ENCODE measurements around the gene TUBB6.

TUBB6 gene

DNA sequence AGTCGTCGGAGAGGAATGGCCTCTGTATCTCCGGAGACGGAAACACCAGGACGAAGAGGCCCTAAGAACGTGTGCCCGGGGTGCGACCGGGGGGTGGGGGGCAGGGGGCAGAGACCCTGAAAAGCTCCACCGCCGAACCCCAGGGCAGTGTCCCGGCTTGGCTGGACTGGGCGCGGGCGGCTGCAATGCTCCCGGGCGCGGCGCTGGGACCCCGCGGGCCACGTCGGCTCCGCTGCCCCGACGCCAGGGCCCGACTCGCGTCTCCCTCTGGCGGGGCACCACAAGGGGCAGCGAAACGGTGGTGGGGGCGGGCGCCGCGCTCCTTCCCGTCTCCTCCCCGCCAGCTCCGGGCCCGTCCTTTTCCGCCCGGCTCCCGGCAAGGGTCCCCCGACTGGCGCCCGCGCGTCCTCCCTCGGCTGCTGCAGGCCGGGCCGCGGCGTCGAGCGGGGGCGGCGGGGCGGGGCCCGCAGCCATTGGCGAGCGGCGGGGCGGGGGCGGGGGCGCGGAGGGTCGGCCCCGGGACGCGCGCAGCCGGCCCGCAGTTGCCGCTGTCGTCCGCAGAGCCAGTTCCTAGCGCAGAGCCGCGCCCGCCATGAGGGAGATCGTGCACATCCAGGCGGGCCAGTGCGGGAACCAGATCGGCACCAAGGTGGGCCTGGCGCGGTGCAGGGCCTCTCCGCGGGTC, at the start of gene TUBB6:
Gene TUBB6, plus strand, starts transcription at position 541 of the 685 bp plus-strand sequence. Its CDS starts 52 bp downstream, at position 593.
- DNase-seq: no peak

DNA sequence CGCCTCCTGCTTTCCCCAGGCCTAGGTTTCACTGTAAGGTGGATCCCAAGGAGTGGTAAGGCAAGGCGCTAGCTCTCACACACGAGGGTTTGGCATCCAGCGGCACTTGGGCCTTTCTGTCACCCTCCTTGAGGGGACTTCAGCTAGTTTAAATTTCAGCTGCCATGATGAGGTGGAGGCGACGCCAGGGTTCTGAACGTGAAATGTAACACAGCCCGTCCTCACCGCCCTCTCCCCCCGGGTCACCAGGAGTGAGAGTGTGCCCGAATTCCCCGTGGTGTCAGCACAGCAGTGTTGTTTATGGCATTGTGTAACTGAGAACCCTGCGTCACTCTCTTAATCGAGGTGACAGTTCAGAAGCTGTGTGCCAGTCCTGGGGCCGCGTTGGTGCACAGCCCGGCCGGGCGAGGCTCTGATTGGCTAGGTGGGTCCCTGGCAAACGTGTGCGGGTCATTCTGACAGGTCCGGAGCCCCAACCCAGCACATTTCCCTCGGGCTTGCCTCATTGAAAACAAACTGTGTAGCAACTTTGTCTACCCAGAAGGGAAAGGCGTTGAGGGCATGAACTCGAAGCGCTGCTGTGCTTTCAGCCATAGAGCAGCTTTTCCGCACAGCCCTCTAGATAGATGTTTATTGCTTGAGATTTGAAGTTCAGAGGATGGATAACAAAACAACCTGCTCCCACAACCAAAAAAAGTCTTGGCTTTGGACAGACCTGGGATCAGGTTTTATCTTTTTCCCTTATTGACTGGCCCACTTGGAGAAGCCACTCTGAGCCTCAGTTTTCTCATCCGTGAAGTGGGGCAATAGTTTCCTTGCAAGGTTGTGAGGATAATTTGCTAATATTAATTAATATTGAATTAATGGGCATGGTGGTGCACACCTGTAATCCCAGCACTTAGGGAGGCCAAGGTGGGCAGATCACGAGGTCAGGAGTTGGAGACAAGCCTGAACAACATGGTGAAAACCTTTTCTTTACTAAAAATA, 49.0 kb upstream of the TUBB6 start:
- DNase-seq: no peak

DNA sequence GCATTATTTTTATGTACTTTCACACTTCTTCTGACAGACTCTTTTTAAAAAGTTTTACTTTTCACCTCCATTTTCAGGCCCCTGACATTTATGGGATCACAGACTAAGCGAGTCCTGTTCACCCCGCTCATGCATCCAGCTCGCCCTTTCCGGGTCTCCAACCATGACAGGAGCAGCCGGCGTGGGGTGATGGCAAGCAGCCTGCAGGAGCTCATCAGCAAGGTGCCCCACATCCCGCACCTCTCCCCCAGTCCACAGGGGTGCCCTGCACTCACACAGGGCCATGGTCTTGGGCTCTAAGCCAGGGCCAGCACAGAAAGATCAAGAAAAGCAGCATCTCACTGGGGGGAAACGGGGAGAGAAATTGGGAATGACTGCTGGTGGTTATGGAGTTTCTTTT, 45.3 kb upstream of the TUBB6 start:
- DNase-seq: no peak

DNA sequence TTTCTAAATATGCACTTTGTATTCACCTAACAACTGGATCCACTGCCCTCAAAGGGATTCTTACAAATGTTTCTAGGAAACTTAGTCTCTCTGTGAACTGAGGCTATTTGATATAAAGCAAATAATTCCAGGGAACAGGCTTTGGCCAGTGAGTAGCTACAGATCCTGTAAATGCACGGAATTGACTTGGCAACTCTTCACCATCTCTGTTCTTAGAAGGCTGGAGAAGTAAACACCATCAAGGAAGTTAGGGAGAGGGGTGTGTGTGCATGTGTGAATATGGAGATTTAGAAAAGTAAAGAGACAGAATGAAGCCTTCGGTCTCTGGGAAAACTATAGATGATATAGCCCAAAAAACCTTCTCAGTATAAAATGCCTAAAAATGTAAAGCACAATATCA, 43.2 kb upstream of the TUBB6 start:
- no peak for DNase-seq

DNA sequence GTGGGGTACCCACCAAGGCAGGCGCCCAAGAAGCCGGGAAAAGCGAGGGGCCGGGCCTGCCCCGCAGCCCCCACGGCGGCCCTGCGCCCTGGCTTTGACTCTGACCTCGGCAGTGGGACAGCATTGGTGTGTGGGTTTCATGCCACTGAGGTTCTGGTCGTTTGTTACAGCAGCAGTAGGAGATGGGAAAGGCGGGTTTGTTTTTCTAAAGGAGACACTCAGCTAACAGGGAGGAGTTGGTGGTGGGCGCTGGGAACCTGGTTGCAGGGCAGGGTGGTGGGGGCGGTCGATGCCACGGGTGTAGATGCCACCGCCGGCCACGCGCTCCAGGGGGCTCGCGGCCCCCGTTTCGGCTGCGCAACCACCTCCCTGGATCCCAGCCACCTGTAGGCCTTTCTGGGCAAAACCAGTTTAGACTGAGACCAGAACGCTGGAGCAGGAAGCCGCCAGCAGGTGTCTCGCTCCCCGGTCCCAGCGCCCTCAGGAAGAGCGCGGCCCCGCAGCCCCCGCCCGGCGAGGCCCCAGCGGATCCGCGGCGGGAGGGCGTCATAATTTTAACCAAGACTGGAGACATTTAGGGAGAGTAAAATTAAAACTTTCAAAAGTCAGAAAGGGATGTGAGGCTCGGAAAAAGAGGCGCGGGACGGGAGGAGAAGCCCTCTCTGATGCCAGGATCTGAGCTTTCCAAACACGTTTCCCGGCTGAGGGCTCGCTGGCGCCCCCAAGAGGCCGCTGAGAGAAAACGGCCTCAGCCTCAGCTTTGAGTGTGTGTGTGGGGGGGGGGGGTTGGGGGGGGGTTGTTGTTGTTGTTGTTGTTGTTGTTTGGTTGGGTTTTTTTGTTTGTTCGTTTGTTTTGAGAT, 36.4 kb upstream of the TUBB6 start:
- DNase-seq: peak; percentile 81

DNA sequence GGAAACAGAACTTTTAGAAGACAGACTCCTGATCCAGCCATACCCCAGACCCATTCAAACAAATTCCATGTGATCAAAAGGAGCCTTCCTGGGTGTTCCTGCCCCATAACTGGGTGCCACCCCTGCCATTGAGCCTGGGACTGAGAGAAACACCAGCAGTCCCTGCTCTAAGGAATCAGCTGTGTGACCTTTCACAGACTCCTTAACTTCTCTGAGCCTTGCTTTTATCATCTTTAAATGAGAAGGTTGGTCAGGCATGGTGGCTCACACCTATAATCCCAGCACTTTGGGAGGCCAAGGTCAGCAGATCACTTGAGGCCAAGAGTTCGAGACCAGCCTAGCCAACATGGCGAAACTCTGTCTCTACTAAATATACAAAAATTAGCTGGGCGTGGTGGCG, 33.2 kb upstream of the TUBB6 start:
- no peak for DNase-seq

DNA sequence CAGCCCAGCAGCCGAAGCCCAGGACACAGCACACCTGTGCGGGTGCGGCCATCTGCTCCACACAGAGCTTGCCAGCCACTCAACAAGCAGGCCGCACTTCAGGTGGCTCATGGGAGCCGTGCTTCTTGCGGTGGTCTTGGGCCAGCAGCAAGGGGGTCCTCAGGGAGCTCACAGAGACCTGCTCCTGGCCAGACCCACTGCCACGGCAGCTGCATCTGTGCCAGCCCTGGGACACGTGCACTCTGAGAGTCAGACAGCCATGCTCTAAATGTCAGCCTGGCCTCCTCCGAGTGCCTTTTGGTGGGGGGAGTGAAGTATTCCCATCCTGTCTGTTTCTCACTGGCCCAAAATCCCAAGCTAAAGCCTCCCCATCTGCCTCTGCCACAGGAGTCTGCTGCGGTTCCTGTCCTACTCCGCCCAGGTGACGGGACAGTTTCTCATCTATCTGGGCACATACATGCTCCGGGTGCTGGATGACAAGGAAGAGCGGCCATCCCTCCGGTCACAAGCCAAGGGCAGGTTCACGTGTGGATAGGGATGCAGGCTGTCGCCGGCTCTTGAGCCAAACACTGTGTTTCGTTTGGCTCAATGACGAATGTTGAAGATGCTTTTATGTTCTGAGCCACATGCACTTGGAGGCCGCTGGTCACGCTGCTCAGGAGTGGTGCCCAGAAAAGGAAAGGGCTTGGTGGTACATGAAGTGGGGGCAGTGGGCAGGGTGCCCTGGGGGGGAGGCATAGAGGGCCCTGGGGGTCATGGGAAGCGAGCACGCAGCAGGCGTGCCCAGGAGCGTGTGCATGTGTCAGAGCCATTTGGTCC, 31.1 kb upstream of the TUBB6 start:
- no peak for DNase-seq

DNA sequence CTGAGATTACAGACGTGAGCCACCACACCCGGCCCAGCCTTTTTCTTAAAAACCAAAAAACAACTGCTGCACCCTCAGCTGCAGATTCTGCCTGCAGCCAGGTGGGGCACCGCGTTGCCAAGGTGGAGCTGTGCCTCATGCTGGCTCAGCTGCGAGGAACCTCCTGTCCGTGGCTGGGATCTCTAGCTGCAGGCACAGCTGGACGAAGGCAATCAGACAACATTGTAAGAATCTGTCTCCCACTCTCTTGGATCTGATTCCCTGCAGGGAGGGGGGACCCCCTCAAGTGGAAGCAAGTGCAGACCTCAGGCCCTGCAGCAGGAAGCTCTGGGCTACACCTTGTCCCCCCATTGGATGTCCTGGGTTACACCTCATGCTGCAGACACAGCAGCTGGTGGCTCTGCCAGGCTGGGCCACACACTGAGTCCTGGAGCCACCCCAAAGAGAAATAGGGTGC, 29.8 kb upstream of the TUBB6 start:
- peak; percentile 86 for DNase-seq

DNA sequence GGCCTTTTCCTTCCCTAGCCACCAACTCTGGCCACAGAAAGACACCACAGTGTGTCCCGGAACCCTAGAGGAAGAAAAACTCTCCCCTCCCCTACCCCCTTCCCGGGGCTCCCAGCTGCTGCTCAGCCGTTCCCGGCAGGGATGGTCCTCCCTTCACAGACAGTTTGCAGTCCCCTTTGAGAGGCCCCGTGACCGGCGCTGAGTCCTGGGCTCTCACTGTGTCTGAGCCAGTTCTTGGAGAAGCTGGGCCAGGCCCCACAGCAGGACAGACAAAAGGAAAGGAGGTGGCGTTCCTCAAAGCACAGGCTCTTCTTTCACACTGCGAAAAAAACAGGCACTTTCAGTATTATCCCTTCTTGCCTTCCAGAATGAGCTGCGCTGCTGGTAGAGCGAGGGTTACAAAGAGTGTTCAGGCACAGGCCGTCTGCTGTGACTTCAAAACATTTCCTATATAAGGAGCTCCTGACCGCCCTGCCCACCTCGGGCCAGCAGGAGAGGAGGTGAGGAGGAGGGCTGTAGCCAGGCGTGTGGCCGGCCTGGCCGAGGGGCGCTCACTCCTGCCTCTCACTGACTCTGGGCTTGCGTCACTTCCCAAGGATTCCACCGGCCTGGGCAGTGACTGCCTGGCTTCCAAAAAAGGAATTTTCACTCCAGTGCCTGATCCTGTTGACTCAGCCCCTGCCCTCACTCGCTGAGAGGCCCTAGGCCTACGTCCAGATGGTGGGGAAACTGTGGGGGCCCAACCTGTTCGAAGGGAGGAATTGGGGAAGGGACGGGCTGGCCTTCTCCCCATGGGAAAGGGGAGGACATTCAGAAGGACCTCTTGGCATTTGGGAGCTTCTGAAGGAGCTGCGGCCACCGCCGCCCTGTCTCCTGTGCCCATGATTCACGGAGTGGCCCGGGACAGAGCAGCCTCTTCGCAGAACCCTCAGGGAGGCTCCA, 29.0 kb upstream of the TUBB6 start:
- no peak for DNase-seq

DNA sequence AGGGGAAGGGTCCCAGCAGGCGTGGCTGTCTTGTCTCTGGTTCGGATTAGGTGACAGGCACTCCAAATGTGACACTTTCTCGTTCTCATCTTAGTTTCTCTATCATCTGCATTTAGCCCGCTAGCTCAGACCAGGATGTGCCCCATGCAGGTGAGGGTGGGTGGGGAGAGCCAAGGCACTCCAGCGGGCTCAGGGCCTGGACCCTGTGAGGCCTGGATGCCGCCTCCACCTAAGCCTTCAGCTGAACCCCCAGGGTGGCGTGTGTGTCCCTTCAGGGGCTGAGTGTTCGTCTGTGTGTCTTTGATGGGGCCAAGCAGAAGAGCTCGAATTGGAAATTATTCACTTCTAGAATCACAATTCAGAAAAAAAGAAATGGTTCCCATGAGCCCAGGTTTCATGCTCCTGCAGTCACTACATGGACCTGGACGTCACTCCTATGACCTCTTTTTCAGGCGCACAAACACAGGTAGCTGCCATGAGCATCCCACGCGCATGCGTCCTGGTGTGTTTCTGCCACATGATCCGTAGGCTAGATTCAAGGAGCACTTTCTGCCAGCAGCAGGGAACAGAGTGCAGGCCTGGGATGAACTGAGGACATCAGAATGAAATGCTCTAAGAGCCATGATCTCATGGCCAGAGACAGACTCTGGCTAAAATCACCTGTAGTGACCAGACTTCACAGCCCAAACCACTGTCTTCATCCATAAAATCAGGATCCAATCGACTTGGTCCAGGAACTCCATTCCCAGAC, 28.1 kb upstream of the TUBB6 start:
- DNase-seq: no peak

DNA sequence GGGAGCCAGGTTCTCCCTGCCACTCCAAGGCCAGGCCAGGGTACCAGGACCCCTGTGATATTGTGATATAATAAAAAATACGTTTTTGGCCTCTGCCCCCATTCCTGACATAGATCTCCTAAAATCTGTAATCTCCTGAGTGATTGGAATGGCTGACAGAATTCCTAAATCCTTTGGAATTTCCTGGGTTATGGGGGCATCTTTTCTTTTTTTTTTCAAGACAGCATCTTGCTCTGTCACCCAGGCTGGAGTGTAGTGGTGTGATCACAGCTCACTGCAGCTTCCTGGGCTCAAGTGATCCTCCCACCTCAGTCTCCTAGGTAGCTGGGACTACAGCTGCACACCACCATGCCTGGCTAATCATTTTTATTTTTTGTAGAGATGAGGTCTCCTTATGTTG, 26.2 kb upstream of the TUBB6 start:
- no peak for DNase-seq

DNA sequence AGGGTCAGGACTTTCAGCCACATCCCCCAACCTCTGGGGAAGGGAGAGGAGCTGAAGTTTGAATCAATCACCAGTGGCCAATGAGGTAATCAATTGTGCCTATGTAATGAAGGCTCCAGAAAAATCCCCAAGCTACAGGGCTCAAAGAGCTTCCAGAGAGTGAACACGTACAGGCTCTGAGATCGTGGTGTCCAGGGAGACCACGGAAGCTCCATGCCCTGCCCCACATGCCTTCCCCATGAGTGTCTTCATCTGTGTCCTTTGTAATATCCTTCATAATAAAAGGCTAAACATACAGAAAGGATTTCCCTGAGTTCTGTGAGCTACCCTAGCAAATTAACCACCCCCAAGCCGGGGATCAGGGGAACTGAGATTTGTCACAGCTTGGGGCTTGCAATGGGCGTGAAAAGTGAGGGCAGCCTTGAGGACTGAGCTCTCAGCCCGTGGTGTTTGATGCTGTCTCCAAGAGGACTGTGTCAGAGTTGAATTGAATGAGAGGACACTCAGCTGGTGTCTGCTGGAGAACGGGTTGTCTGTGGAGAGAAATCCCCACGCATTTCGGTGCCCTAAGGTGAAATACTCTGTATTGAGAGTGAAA, 25.5 kb upstream of the TUBB6 start:
- no peak for DNase-seq

DNA sequence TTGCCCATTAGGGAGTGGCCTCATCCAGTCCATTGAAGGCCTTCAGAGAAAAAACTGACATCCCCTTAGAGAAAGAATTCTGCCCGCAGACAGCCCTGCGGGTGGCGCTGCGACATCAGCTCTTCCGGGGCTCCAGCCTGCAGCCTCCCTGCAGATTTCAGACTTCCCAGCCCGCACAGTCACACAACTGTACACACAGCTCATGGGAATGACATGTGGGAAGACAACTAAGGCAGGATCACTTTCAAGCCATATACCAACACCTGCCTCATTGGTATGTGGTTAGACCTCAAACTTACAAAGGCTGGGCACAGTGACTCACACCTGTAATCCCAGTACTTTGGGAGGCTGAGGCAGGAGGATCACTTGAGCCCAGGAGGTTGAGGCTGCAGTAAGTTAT, 24.8 kb upstream of the TUBB6 start:
- no peak for DNase-seq

DNA sequence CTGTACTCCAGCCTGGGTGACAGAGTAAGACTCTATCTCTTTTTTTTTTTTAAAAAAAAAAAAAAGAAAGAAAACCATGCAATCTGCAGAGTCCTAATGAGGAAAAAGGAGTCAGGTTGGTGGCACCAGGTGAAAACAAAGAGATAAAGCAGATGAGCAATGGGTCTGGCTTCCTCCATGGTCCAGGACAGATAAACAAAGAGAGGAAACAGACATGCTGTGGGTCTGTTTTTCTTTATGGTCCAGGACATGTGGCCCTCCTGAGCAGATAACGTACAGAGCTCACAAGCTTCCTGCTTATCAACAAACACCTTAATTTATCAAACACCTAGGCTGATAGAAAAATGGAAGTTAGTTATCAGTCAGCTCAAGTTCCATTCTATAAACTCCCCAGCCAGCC, 24.4 kb upstream of the TUBB6 start:
- no peak for DNase-seq

DNA sequence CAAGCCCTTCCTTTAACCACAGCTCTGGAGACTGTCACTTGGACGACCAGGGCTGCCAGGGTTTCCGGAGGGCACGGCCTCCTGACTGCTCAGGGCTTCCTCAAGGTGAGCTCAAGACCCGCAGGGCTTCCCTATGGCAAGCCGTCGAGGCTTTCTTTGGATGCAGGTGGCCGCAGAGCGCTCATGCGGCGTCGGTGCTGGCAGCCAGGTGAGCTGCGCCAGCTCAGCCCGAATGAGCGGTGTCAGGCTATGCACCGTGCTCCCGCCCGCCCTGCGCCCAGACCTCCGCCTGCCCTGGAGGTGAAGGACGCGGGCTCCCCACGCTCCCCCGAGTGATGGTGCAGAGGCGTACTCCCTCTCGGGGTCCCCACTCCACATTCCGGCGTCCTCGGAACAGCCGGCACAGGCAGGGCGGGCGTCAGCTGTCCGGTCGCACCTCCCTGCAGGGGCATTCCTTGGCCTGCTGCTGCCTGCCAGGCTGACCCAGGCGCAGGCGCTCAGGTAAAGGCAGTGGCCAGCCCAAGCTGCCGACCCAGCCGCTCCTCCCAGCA, 20.8 kb upstream of the TUBB6 start:
- peak; percentile 37 for DNase-seq

DNA sequence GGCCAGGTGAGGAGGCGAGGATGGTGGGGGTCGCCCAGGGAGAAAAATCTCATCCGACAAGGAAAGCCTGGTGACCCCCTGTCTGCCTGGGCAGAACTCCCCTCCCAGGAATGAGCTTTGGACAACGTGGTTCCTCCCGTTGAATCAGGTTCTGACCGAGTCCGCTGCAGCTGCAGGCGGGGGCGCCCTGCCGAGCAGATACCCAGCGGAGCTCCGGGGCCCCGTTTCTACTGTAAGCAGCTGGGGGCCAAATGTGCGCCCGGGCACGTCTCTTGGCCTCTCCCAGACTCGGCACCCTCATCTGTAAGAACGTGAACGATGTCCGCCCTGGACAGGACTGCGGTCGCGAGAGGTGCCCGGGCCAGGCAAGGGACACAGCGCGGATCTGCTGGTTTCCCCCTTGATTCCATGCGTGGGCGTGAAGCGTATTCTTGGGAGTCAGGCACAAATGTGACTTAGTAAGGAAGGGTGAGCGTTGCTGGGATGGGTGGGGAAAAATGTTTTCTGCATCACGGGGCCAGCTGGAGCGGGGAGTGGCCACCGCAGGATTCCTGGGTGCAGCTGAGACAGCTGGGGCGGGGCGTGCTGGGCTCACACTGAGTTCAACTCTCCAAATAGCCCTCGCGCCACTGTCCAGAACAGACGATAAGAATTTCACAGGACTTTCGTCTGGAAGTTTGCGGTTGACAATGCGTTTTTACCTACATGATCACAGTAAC, 20.2 kb upstream of the TUBB6 start:
- DNase-seq: no peak

DNA sequence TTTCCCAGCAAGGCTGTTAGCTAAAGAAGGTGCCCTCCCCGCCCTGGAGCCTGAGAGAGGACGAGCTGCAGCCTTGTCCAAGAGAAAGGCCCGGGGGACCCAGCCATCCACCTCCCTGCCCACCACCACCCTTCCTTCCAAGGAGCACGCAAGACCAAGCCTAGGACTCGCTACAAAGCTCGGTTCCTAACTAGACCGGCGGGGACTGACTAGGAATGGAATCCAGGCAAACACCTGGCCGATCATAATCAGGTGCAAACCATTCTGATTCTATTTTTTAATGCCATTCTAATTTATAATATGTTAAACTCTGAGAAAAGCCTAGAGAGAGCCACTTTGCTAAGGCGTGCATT, 19.7 kb upstream of the TUBB6 start:
- no peak for DNase-seq

DNA sequence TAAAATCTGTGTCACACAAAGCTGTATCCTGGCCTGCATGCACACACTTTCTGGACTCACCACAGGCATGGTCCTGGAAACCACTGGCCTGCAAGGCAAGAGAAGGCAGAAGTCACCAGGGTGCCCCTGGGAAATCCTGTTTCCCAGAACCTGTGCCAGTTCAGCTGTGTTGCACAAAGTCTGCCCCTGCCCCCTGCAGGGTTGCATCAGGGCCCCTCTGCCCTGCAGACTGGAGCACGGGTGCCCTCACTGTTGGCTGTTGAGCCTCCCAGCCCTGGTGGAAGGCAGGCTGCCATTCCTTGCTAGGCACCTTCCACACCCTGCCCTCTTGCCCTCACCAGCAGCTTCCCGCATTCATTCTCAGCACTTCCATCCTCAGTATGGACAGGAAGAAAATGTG, 18.0 kb upstream of the TUBB6 start:
- DNase-seq: no peak

DNA sequence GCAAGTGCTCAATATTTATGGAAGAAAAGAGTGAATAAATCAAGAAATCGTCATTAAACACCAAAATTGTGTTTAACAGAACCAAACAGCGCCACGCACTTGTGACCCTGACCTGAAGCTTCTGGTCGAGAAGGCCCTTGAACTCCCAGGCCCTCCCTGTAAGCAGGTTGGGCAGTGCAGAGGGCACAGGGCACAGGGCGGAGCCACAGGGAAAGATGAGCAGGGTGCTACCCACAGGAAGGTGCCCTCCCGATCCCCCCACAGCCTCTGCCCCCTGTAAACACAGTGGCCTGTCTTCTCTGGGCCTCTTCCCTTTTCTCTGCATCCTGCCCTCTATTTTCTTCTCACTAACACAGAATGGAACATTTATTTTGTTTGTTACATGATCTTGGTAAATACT, 16.9 kb upstream of the TUBB6 start:
- DNase-seq: no peak

Data from RPMI8226 (cell line).